ENCODE measurements around the gene PSMB11. TPM values are rescaled to one million over a fixed set of nuclear protein-coding genes. Genes with fewer than 3 reads are reported as not detected.

Gene PSMB11
- total RNA-seq, 1 experiment from 2014 or later, result not detected

DNA sequence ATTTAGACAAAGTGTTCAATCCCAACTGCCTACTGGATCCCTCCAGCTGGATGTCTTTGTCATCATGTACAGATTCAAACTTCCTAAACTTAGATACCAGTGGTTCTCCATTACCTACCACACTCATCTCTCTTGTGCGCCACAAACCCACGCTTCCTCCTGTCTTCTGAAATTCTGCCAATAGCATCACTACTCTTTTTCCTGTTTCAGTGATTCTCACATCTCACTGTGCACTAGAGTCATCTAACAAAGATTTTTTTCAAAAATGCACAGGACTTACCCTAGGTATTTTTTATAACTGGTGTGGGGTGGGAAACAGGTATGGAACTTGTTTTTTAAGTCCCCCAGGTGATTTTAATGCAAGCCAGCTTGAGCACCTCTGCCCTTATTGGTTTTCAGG is 13.2 kb upstream of the PSMB11 start:
- intact Hi-C loops (cut with micrococcal nuclease), result no loop called here
- ChIA-PET POLR2A (no interaction called here), RAD21 (ENCODE audit: low non-redundant PET in 1 of 2, low total read pairs in 2 of 2, uncharacterized antibody in 2 of 2, unreplicated experiment in 2 of 2) (no interaction called here), CTCF (no interaction called here)
- DNase-seq (ENCODE audit: low read depth, low spot score), result no peak
- no peak overlapping the region for H2AFZ ChIP-seq (ENCODE audit: low read depth, low read length, poor library complexity, severe bottlenecking)
- H3K4me2 ChIP-seq (ENCODE audit: low read length), result no peak overlapping the region
- no peaks in the 10 kb centered on the region for H3K27me3 ChIP-seq (ENCODE audit: insufficient read depth, low read length)
- no peaks in the 10 kb centered on the region for H3K9me3 ChIP-seq (ENCODE audit: control insufficient read depth in 1 of 2, insufficient read depth in 1 of 2, low read depth in 1 of 2, low read length in 2 of 2)
- H3K9me2 ChIP-seq (ENCODE audit: insufficient read depth), result no peaks in the 10 kb centered on the region
- H3K36me3 ChIP-seq (ENCODE audit: control insufficient read depth in 1 of 2, insufficient read depth in 2 of 2, low read length in 2 of 2), result peaks cover 29 to 52% of the 10 kb centered on the region in 2 experiments
- TF ChIP-seq POLR2A (IDR thresholded peaks at IDR 0.05; ENCODE audit: borderline replicate concordance, extremely low read depth, insufficient read depth, insufficient read length), result no peak
- H3K27ac ChIP-seq (ENCODE audit: low read depth, low read length), result no peak overlapping the region
- no TSS peak for BruUV-seq (replicated peaks)
- peaks cover 13 to 23% of the 10 kb centered on the region in 2 experiments; a peak in 3 of 4 replicates for H3K4me1 ChIP-seq (ENCODE audit: control insufficient read depth in 1 of 2, insufficient read depth in 2 of 2, low read length in 2 of 2)
- H3K4me3 ChIP-seq (replicated peaks in 1 of 2; ENCODE audit: low read depth in 1 of 2, low read length in 2 of 2), result no peak overlapping the region
- no peak overlapping the region for H3K9ac ChIP-seq (ENCODE audit: low read length)
- no peak for ATAC-seq
- peaks cover 48% of the 10 kb centered on the region for H3K79me2 ChIP-seq (ENCODE audit: insufficient read depth, low read length)
- H4K20me1 ChIP-seq (ENCODE audit: insufficient read depth), result no peaks in the 10 kb centered on the region

DNA sequence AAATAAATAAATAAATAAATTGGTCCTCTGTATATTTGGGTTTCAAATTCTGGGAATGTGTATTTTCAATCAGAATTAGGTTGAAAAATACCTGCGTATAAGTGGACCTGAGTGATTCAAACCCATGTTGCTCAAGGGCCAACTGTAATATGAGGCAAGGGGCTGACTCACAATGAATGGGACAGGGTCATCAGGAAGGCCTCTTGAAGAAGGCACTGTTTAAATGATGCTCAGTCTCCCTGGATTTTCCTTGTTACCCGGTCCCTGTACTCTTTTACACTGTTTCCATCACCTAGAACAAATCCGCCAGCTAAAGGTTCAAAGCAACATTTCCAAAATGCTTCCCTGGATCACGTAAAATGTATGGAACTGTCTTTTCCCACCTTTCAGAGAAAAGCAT is 11.1 kb upstream of the PSMB11 start:
- H2AFZ ChIP-seq (ENCODE audit: low read depth, low read length, poor library complexity, severe bottlenecking), result no peak overlapping the region
- CTCF ChIA-PET, result no interaction called here
- H3K9me2 ChIP-seq (ENCODE audit: insufficient read depth), result no peaks in the 10 kb centered on the region
- DNase-seq (ENCODE audit: low read depth, low spot score) (no peak), ATAC-seq (no peak)
- no peak overlapping the region for H3K9ac ChIP-seq (ENCODE audit: low read length)
- H3K27ac ChIP-seq (ENCODE audit: low read depth, low read length), result no peak overlapping the region
- H3K79me2 ChIP-seq (ENCODE audit: insufficient read depth, low read length), result peaks cover 57% of the 10 kb centered on the region
- BruUV-seq (replicated peaks), result TSS peak; percentile 12
- RAD21 ChIA-PET (ENCODE audit: low non-redundant PET in 1 of 2, low total read pairs in 2 of 2, uncharacterized antibody in 2 of 2, unreplicated experiment in 2 of 2), result no interaction called here
- peaks cover 29 to 43% of the 10 kb centered on the region in 2 experiments for H3K36me3 ChIP-seq (ENCODE audit: control insufficient read depth in 1 of 2, insufficient read depth in 2 of 2, low read length in 2 of 2)
- TF ChIP-seq EGR1 (IDR thresholded peaks at IDR 0.05; ENCODE audit: low read depth) (no peak), SRF (IDR thresholded peaks at IDR 0.05; ENCODE audit: low read depth) (no peak), CEBPB (IDR thresholded peaks at IDR 0.05; ENCODE audit: low read depth) (no peak), REST (IDR thresholded peaks at IDR 0.05; ENCODE audit: low read depth) (no peak), JUND (IDR thresholded peaks at IDR 0.05) (no peak), YY1 (IDR thresholded peaks at IDR 0.05; ENCODE audit: extremely low read depth, insufficient replicate concordance, low read depth, low read length) (no peak), ELF1 (IDR thresholded peaks at IDR 0.05; ENCODE audit: borderline replicate concordance, low read depth) (no peak), SP1 (IDR thresholded peaks at IDR 0.05; ENCODE audit: low read depth) (no peak), EZH2phosphoT487 (IDR thresholded peaks at IDR 0.05; ENCODE audit: borderline replicate concordance) (no peak), POLR2A (IDR thresholded peaks at IDR 0.05; ENCODE audit: borderline replicate concordance, extremely low read depth, insufficient read depth, insufficient read length) (no peak), EZH2 (IDR thresholded peaks at IDR 0.05) (no peak), ZNF274 (IDR thresholded peaks at IDR 0.05; ENCODE audit: low read depth, low read length) (no peak), CBX3 (IDR thresholded peaks at IDR 0.05; ENCODE audit: low read depth) (no peak), SIN3A (IDR thresholded peaks at IDR 0.05; ENCODE audit: low read depth) (no peak), TCF7L2 (IDR thresholded peaks at IDR 0.05; ENCODE audit: borderline replicate concordance, extremely low read depth, insufficient read depth, insufficient read length) (no peak), POLR2AphosphoS5 (IDR thresholded peaks at IDR 0.05; ENCODE audit: low read depth, low read length) (no peak), FOSL1 (IDR thresholded peaks at IDR 0.05; ENCODE audit: low read depth) (no peak), ZFX (IDR thresholded peaks at IDR 0.05) (no peak)
- TF ChIP-seq, protein P1, sequence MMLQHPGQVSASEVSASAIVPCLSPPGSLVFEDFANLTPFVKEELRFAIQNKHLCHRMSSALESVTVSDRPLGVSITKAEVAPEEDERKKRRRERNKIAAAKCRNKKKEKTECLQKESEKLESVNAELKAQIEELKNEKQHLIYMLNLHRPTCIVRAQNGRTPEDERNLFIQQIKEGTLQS (IDR thresholded peaks at IDR 0.05), result no peak
- TF ChIP-seq, protein P2, sequence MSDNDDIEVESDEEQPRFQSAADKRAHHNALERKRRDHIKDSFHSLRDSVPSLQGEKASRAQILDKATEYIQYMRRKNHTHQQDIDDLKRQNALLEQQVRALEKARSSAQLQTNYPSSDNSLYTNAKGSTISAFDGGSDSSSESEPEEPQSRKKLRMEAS (IDR thresholded peaks at IDR 0.05), result no peak
- no peaks in the 10 kb centered on the region for H3K9me3 ChIP-seq (ENCODE audit: control insufficient read depth in 1 of 2, insufficient read depth in 1 of 2, low read depth in 1 of 2, low read length in 2 of 2)
- no peak overlapping the region for H3K4me3 ChIP-seq (replicated peaks in 1 of 2; ENCODE audit: low read depth in 1 of 2, low read length in 2 of 2)
- intact Hi-C loops (cut with micrococcal nuclease), result no loop called here
- H4K20me1 ChIP-seq (ENCODE audit: insufficient read depth), result no peaks in the 10 kb centered on the region
- POLR2A ChIA-PET, result interaction anchor here (0.9 kb wide), 1 partner anchor 24 kb away, joined by 4 read pairs; no protein-coding TSS in a partner anchor
- no peak overlapping the region for H3K4me2 ChIP-seq (ENCODE audit: low read length)
- H3K4me1 ChIP-seq (ENCODE audit: control insufficient read depth in 1 of 2, insufficient read depth in 2 of 2, low read length in 2 of 2), result peaks cover 10 to 21% of the 10 kb centered on the region in 2 experiments; a peak in 3 of 4 replicates
- no peaks in the 10 kb centered on the region for H3K27me3 ChIP-seq (ENCODE audit: insufficient read depth, low read length)
